HCT116 (cell line): Measurements from ENCODE around the gene IL11. TPM values are rescaled to one million over a fixed set of nuclear protein-coding genes. Genes with fewer than 3 reads are reported as not detected.

Experiments
- ATAC-seq: fragments of 200-7000 bp; cut with Tn5 transposase; 2 replicates; pipeline ENCODE4 v1.9.1; 2020; ENCODE audit warnings: mild to moderate bottlenecking, moderate library complexity
- BruUV-seq: library from RNA; stranded (reverse); fragments of 400-500 nt; replicated peaks from 2 replicates; lab custom pipeline; 2021; lab: Mats Ljungman, UMichigan
- CTCF ChIA-PET: fragments of 300-600 bp; sonication (Branson Sonifier 250); formaldehyde crosslinking; loops from one replicate; lab custom pipeline; 2021; ENCODE audit warnings: antibody characterized with exemption; lab: Charles Lee
- POLR2A ChIA-PET: fragments of 300-600, 350-600 bp; sonication (Branson Sonifier 250); formaldehyde crosslinking; loops from one replicate; lab custom pipeline; 2021; ENCODE audit warnings: antibody characterized with exemption; lab: Charles Lee
- RAD21 ChIA-PET, 2 experiments: fragments of 300-600 bp; sonication (Branson Sonifier 250); formaldehyde crosslinking; loops; one replicate each; lab custom pipeline; 2023; ENCODE audit warnings: low total read pairs in 2 of 2; ENCODE audit not compliant: uncharacterized antibody in 2 of 2, unreplicated experiment in 2 of 2, low non-redundant PET in 1 of 2; lab: Charles Lee
- DNase-seq: peaks from one replicate; pipeline ENCODE4 v3.0.0-alpha.2; 2010; ENCODE audit warnings: low read depth, low spot score
- H2AFZ ChIP-seq: fragments of 200-600 bp; shearing (Covaris generic), sonication (generic); 2 replicates; pipeline ENCODE4 v1.6.1; 2017; ENCODE audit warnings: low read depth, mixed run types, mixed read lengths, antibody characterized with exemption, low read length; ENCODE audit not compliant: poor library complexity, severe bottlenecking
- H3K27ac ChIP-seq: 2 replicates; pipeline ENCODE4 v1.5.1; 2012; ENCODE audit warnings: low read depth, low read length
- H3K27me3 ChIP-seq: fragments of 200-600 bp; sonication (generic); 2 replicates; pipeline ENCODE4 v1.6.1; 2016; ENCODE audit warnings: mixed run types, low read length, mixed read lengths; ENCODE audit not compliant: insufficient read depth
- H3K36me3 ChIP-seq, 2 experiments: fragments of 200-500 bp in 1 of 2; fragments of 200-600 bp in 1 of 2; sonication (Bioruptor generic) in 1 of 2; sonication (generic) in 1 of 2; 2 replicates each; pipeline versions ENCODE4 v1.5.1 to v1.6.1; 2014 to 2016; ENCODE audit warnings: low read length in 2 of 2, inconsistent platforms in 1 of 2, mixed read lengths in 1 of 2, mixed run types in 1 of 2; ENCODE audit not compliant: insufficient read depth in 2 of 2, control insufficient read depth in 1 of 2
- H3K4me1 ChIP-seq, 2 experiments: fragments of 200-600 bp in 1 of 2; sonication (generic) in 1 of 2; 2 replicates each; pipeline versions ENCODE4 v1.5.1 to v1.6.1; 2012 to 2017; ENCODE audit warnings: low read length in 2 of 2, inconsistent platforms in 1 of 2, mild to moderate bottlenecking in 1 of 2, mixed read lengths in 1 of 2, mixed run types in 1 of 2, moderate library complexity in 1 of 2; ENCODE audit not compliant: insufficient read depth in 2 of 2, control insufficient read depth in 1 of 2
- H3K4me2 ChIP-seq: fragments of 200-600 bp; sonication (generic); 2 replicates; pipeline ENCODE4 v1.6.1; 2017; ENCODE audit warnings: mixed run types, low read length, mixed read lengths
- H3K4me3 ChIP-seq, 2 experiments: fragments of 200-600 bp in 1 of 2; sonication (generic) in 1 of 2; replicated peaks in 1 of 2; 2 replicates each; pipeline ENCODE4 v1.5.1; 2011 to 2016; ENCODE audit warnings: low read length in 2 of 2, control low read depth in 1 of 2, low read depth in 1 of 2, mild to moderate bottlenecking in 1 of 2, mixed read lengths in 1 of 2, mixed run types in 1 of 2
- H3K79me2 ChIP-seq: fragments of 200-600 bp; sonication (generic); 2 replicates; pipeline ENCODE4 v1.6.1; 2017; ENCODE audit warnings: mild to moderate bottlenecking, mixed run types, low read length, moderate library complexity, mixed read lengths; ENCODE audit not compliant: insufficient read depth
- H3K9ac ChIP-seq: fragments of 200-600 bp; sonication (generic); 2 replicates; pipeline ENCODE4 v1.6.1; 2016; ENCODE audit warnings: low read length, mixed read lengths
- H3K9me2 ChIP-seq: fragments of 200-600 bp; sonication (generic), shearing (Covaris generic); 2 replicates; pipeline ENCODE4 v1.6.1; 2017; ENCODE audit warnings: mixed run types, mild to moderate bottlenecking, moderate library complexity; ENCODE audit not compliant: insufficient read depth
- H3K9me3 ChIP-seq, 2 experiments: fragments of 200-500 bp in 1 of 2; fragments of 200-600 bp in 1 of 2; sonication (Bioruptor generic) in 1 of 2; sonication (generic) in 1 of 2; 2 replicates each; pipeline ENCODE4 v1.6.1; 2014 to 2017; ENCODE audit warnings: low read length in 2 of 2, mixed read lengths in 2 of 2, inconsistent platforms in 1 of 2, low read depth in 1 of 2, mild to moderate bottlenecking in 1 of 2, mixed run types in 1 of 2, moderate library complexity in 1 of 2; ENCODE audit not compliant: control insufficient read depth in 1 of 2, insufficient read depth in 1 of 2
- H4K20me1 ChIP-seq: fragments of 200-600 bp; sonication (generic), shearing (Covaris generic); 2 replicates; pipeline ENCODE4 v1.6.1; 2017; ENCODE audit warnings: mixed run types, mild to moderate bottlenecking, moderate library complexity; ENCODE audit not compliant: insufficient read depth
- ATF3 ChIP-seq: IDR thresholded peaks from 2 replicates; pipeline ENCODE4 v1.6.1; 2012
- CBX3 ChIP-seq: IDR thresholded peaks from 2 replicates; pipeline ENCODE4 v1.6.1; 2012; ENCODE audit warnings: low read depth
- CEBPB ChIP-seq: IDR thresholded peaks from 2 replicates; pipeline ENCODE4 v1.6.1; 2012; ENCODE audit warnings: low read depth
- EGR1 ChIP-seq: IDR thresholded peaks from 2 replicates; pipeline ENCODE4 v1.6.1; 2012; ENCODE audit warnings: low read depth
- ELF1 ChIP-seq: IDR thresholded peaks from 2 replicates; pipeline ENCODE4 v1.6.1; 2012; ENCODE audit warnings: low read depth, borderline replicate concordance
- EZH2phosphoT487 ChIP-seq: fragments of 200-600 bp; IDR thresholded peaks from 2 replicates; pipeline ENCODE4 v1.6.1; 2018; ENCODE audit warnings: antibody characterized with exemption, borderline replicate concordance
- FOSL1 ChIP-seq: IDR thresholded peaks from 2 replicates; pipeline ENCODE4 v1.6.1; 2012; ENCODE audit warnings: low read depth
- MAX ChIP-seq: IDR thresholded peaks from 2 replicates; pipeline ENCODE4 v1.6.1; 2012
- POLR2A ChIP-seq: IDR thresholded peaks from 2 replicates; pipeline ENCODE4 v1.7.0; 2011; ENCODE audit warnings: borderline replicate concordance; ENCODE audit not compliant: insufficient read depth, insufficient read length; ENCODE audit errors: extremely low read depth
- RAD21 ChIP-seq: IDR thresholded peaks from 2 replicates; pipeline ENCODE4 v1.6.1; 2012; ENCODE audit warnings: low read depth, mild to moderate bottlenecking
- REST ChIP-seq: IDR thresholded peaks from 2 replicates; pipeline ENCODE4 v1.6.1; 2012; ENCODE audit warnings: low read depth
- SIN3A ChIP-seq: IDR thresholded peaks from 2 replicates; pipeline ENCODE4 v1.6.1; 2012; ENCODE audit warnings: low read depth
- SP1 ChIP-seq: IDR thresholded peaks from 2 replicates; pipeline ENCODE4 v1.6.1; 2012; ENCODE audit warnings: low read depth
- SRF ChIP-seq: IDR thresholded peaks from 2 replicates; pipeline ENCODE4 v1.6.1; 2012; ENCODE audit warnings: low read depth
- ZFX ChIP-seq: fragments of 450-650 bp; IDR thresholded peaks from 2 replicates; pipeline ENCODE4 v1.6.1; 2017
- intact Hi-C: fragments of 100-400 bp; cut with micrococcal nuclease; formaldehyde crosslinking; loops from 2 replicates; pipeline ENCODE4 v1.10.0; 2022
- total RNA-seq: library from RNA; stranded (reverse); gene quantifications from one replicate; pipeline ENCODE4 v1.2.1, GENCODE V29; 2021; ENCODE audit not compliant: unreplicated experiment

IL11 gene
- total RNA-seq, 1 experiment from 2014 or later = 2.8 TPM

- ChIA-PET POLR2A (no interaction called here), CTCF (no interaction called here), RAD21 (no interaction called here)
- Histone ChIP-seq H3K4me3 (no peak within 1 kb of the TSS), H3K27me3 (no peaks in the 10 kb centered on the region), H3K79me2 (no peaks in the 10 kb centered on the region), H3K4me1 (peaks cover 22 to 48% of the 10 kb centered on the region in 2 experiments; a peak in 3 of 4 replicates), H3K36me3 (no peaks in the 10 kb centered on the region), H3K9me3 (no peaks in the 10 kb centered on the region), H3K27ac (no peak within 1 kb of the TSS), H3K9ac (no peak within 1 kb of the TSS), H4K20me1 (no peaks in the 10 kb centered on the region), H2AFZ (no peak within 1 kb of the TSS), H3K9me2 (no peaks in the 10 kb centered on the region), H3K4me2 (peak within 1 kb of the TSS; percentile 22)
- TF ChIP-seq FOSL1 = no peak
- TF ChIP-seq REST = no peak
- no peak for TF ChIP-seq CEBPB
- no peak for TF ChIP-seq ATF3
- no peak for TF ChIP-seq CBX3
- no peak for TF ChIP-seq MAX
- TF ChIP-seq ZFX = no peak
- TF ChIP-seq SIN3A = no peak
- TF ChIP-seq SRF = no peak
- TF ChIP-seq POLR2A = no peak
- TF ChIP-seq SP1 = no peak
- TF ChIP-seq EZH2phosphoT487 = no peak
- TF ChIP-seq EGR1 = no peak
- no peak for TF ChIP-seq RAD21
- TF ChIP-seq ELF1 = no peak
- ATAC-seq (peak; percentile 36), DNase-seq (no peak)
- intact Hi-C loops = no loop called here
- BruUV-seq = no TSS peak
Measured at GRCh38 chr19:55376241-55376933, 6.1 kb upstream of the IL11 start, which contains the start of gene TMEM190. Gene TMEM190, plus strand, starts transcription at chr19:55376826. Its CDS starts 28 bp downstream, at chr19:55376854.
